ENCODE results near the gene LRRC31. TPM values are rescaled to one million over a fixed set of nuclear protein-coding genes. Genes with fewer than 3 reads are reported as not detected.

Gene LRRC31
- total RNA-seq, 4 donors from 2014 or later, result 0.26 to 0.32 TPM; not detected in 2

GRCh38 chr3:169894110-169894509, 24.4 kb upstream of the LRRC31 start:
- WGBS, result 68% methylated on average over 7 of the region's 7 CpGs
- Histone ChIP-seq H3K4me3 (no peak overlapping the region), H3K9me3 (no peaks in the 10 kb centered on the region), H3K27ac (no peak overlapping the region), H3K27me3 (no peaks in the 10 kb centered on the region), H3K4me1 (no peaks in the 10 kb centered on the region), H3K36me3 (no peaks in the 10 kb centered on the region)
- TF ChIP-seq POLR2AphosphoS5 (IDR thresholded peaks at IDR 0.05) (no peak), CTCF (IDR thresholded peaks at IDR 0.05) (no peak), EP300 (IDR thresholded peaks at IDR 0.05) (no peak), POLR2A (IDR thresholded peaks at IDR 0.05) (no peak)
- DNase-seq (ENCODE audit: low spot score in 2 of 2), result no peak

GRCh38 chr3:169891886-169892285, 22.2 kb upstream of the LRRC31 start:
- Histone ChIP-seq H3K4me3 (no peak overlapping the region), H3K4me1 (no peaks in the 10 kb centered on the region), H3K36me3 (no peaks in the 10 kb centered on the region), H3K27me3 (no peaks in the 10 kb centered on the region), H3K9me3 (no peaks in the 10 kb centered on the region), H3K27ac (no peak overlapping the region)
- TF ChIP-seq POLR2A (IDR thresholded peaks at IDR 0.05) (no peak), POLR2AphosphoS5 (IDR thresholded peaks at IDR 0.05) (no peak), EP300 (IDR thresholded peaks at IDR 0.05) (no peak), CTCF (IDR thresholded peaks at IDR 0.05) (no peak)
- no peak for DNase-seq (ENCODE audit: low spot score in 2 of 2)
- 95% methylated on average over 7 of the region's 7 CpGs for WGBS

- H3K4me1 ChIP-seq, result no peaks in the 10 kb centered on the region
- H3K36me3 ChIP-seq, result no peaks in the 10 kb centered on the region
- DNase-seq (ENCODE audit: low spot score in 2 of 2), result no peak
- TF ChIP-seq EP300 (IDR thresholded peaks at IDR 0.05), result no peak
- no peak for TF ChIP-seq CTCF (IDR thresholded peaks at IDR 0.05)
- no peaks in the 10 kb centered on the region for H3K27me3 ChIP-seq
- 41% methylated on average over 5 of the region's 5 CpGs for WGBS
- H3K9me3 ChIP-seq, result no peaks in the 10 kb centered on the region
- H3K27ac ChIP-seq, result no peak overlapping the region
- no peak overlapping the region for H3K4me3 ChIP-seq
These were observed 16.9 kb upstream of the LRRC31 start for GRCh38 chr3:169886671-169887070.

GRCh38 chr3:169880576-169881250, 11.0 kb upstream of the LRRC31 start:
- Histone ChIP-seq H3K9me3 (no peaks in the 10 kb centered on the region), H3K27ac (no peak overlapping the region), H3K36me3 (no peaks in the 10 kb centered on the region), H3K27me3 (no peaks in the 10 kb centered on the region), H3K4me1 (no peaks in the 10 kb centered on the region), H3K4me3 (no peak overlapping the region)
- no peak for DNase-seq (ENCODE audit: low spot score in 2 of 2)
- WGBS, result 59% methylated on average over 2 of the region's 4 CpGs
- TF ChIP-seq CTCF (IDR thresholded peaks at IDR 0.05), result no peak
- no peak for TF ChIP-seq POLR2AphosphoS5 (IDR thresholded peaks at IDR 0.05)
- TF ChIP-seq EP300 (IDR thresholded peaks at IDR 0.05), result no peak
- no peak for TF ChIP-seq POLR2A (IDR thresholded peaks at IDR 0.05)

- Histone ChIP-seq H3K9me3 (no peaks in the 10 kb centered on the region), H3K4me1 (no peaks in the 10 kb centered on the region), H3K27ac (no peak overlapping the region), H3K36me3 (no peaks in the 10 kb centered on the region), H3K4me3 (no peak overlapping the region), H3K27me3 (no peaks in the 10 kb centered on the region)
- TF ChIP-seq EP300 (IDR thresholded peaks at IDR 0.05) (no peak), POLR2AphosphoS5 (IDR thresholded peaks at IDR 0.05) (no peak), CTCF (IDR thresholded peaks at IDR 0.05) (no peak), POLR2A (IDR thresholded peaks at IDR 0.05) (no peak)
- no peak for DNase-seq (ENCODE audit: low spot score in 2 of 2)
- WGBS, result no CpG with 5 or more reads among the region's 3 CpGs
These were observed 10.3 kb upstream of the LRRC31 start for GRCh38 chr3:169879845-169880575.
